Activated CD8-positive, alpha-beta memory T cell treated with anti-CD3 and anti-CD28 coated beads for 48 hours (primary cell): ENCODE data around the gene PLEKHA6.
A peak's percentile ranks its signal among the peaks of the same experiment; 100 is the strongest.
"Not testable (repeated sequence)": the region's sequence is repeated elsewhere in the genome, so short reads cannot be mapped to it uniquely, and the experiment has no call there.

ENCODE experiments used
- DNase-seq, 3 experiments: peaks; one replicate each; pipeline ENCODE4 v3.0.0-alpha.2; 2020; ENCODE audit warnings: low read depth in 2 of 3, low spot score in 2 of 3

Gene PLEKHA6

GRCh38 chr1:204314171-204314892 lies 45.4 kb downstream of the PLEKHA6 start:
- no peak for DNase-seq

- DNase-seq = no peak
Measured at GRCh38 chr1:204313675-204314074, 46.1 kb downstream of the PLEKHA6 start.

- DNase-seq = not testable (repeated sequence)
Measured at GRCh38 chr1:204310970-204311369, 48.8 kb downstream of the PLEKHA6 start.

- DNase-seq = no peak
Measured at GRCh38 chr1:204308023-204308628, 51.6 kb downstream of the PLEKHA6 start.

- no peak for DNase-seq
Measured at GRCh38 chr1:204307334-204307883, 52.3 kb downstream of the PLEKHA6 start.

- DNase-seq = no peak
Measured at GRCh38 chr1:204306076-204306475, 53.7 kb downstream of the PLEKHA6 start.

- no peak for DNase-seq
Measured at GRCh38 chr1:204304067-204304466, 55.7 kb downstream of the PLEKHA6 start.

- DNase-seq = no peak
Measured at GRCh38 chr1:204302769-204303168, 57.0 kb downstream of the PLEKHA6 start.

- DNase-seq = no peak
Measured at GRCh38 chr1:204301171-204301957, 58.4 kb downstream of the PLEKHA6 start.

- no peak for DNase-seq
Measured at GRCh38 chr1:204299814-204300365, 59.8 kb downstream of the PLEKHA6 start.

- DNase-seq = no peak
Measured at GRCh38 chr1:204296431-204296988, 63.2 kb downstream of the PLEKHA6 start.

GRCh38 chr1:204295671-204296070 lies 64.1 kb downstream of the PLEKHA6 start:
- DNase-seq = no peak

- DNase-seq = no peak
Measured at GRCh38 chr1:204294357-204294756, 65.4 kb downstream of the PLEKHA6 start.

GRCh38 chr1:204293605-204294337 lies 66.0 kb downstream of the PLEKHA6 start:
- DNase-seq = no peak

GRCh38 chr1:204292740-204293139 lies 67.0 kb downstream of the PLEKHA6 start:
- no peak for DNase-seq

GRCh38 chr1:204289280-204289679 lies 70.4 kb downstream of the PLEKHA6 start:
- DNase-seq = no peak

- no peak for DNase-seq
Measured at GRCh38 chr1:204288021-204288588, 71.6 kb downstream of the PLEKHA6 start.

- no peak for DNase-seq
Measured at GRCh38 chr1:204287466-204287891, 72.2 kb downstream of the PLEKHA6 start.

- peak in 1 of 3 experiments; percentile 5 for DNase-seq
Measured at GRCh38 chr1:204286831-204287421, 72.8 kb downstream of the PLEKHA6 start.

GRCh38 chr1:204286315-204286714 lies 73.4 kb downstream of the PLEKHA6 start:
- DNase-seq = no peak
